ENCODE measurements around the gene ASTN2. TPM values are rescaled to one million over a fixed set of nuclear protein-coding genes. Genes with fewer than 3 reads are reported as not detected.

ASTN2 gene
- total RNA-seq, 4 donors from 2014 or later, result 0.94 to 5.6 (median 3.7) TPM

DNA sequence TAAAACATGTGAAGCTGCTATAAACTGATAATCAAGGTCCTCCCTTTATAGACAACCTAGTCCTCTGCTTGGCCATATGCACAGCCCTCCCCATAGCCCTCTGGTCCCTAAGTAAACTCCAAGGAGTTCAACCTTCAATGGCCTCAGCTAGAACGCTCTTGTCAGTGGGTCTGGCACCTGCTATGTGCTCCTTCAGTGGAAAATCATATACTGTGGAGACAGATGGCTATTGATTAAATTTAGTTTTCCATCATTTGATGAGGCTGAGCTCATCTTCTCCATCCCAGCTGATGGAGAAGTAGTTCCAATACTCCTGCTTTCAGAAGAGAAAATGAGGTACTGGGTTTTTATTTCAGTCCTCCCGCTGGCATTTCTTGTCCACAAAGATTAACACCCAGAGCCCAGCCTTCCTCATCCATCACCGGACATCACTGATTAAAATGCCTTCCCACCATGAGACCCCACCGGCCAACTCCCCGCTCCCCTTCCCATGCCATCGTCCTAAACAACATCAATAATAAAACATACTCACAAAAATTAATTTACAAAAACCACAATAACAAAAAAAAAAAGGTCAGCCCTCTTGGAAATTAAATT, 593.1 kb downstream of the ASTN2 start:
- no peaks in the 10 kb centered on the region for H3K36me3 ChIP-seq
- WGBS, 2 donors, result 79 to 90% methylated on average over 6 of the region's 6 CpGs
- intact Hi-C loops (cut with DNase I), result no loop called here
- no peaks in the 10 kb centered on the region for H3K9me3 ChIP-seq
- no peaks in the 10 kb centered on the region for H3K4me1 ChIP-seq
- DNase-seq, result no peak
- H3K27me3 ChIP-seq, result no peaks in the 10 kb centered on the region
- no peak overlapping the region for H3K27ac ChIP-seq
- H3K4me3 ChIP-seq (replicated peaks in 1 of 3), result no peak overlapping the region
- no peak for TF ChIP-seq POLR2A (IDR thresholded peaks at IDR 0.05)
- TF ChIP-seq, protein P1, sequence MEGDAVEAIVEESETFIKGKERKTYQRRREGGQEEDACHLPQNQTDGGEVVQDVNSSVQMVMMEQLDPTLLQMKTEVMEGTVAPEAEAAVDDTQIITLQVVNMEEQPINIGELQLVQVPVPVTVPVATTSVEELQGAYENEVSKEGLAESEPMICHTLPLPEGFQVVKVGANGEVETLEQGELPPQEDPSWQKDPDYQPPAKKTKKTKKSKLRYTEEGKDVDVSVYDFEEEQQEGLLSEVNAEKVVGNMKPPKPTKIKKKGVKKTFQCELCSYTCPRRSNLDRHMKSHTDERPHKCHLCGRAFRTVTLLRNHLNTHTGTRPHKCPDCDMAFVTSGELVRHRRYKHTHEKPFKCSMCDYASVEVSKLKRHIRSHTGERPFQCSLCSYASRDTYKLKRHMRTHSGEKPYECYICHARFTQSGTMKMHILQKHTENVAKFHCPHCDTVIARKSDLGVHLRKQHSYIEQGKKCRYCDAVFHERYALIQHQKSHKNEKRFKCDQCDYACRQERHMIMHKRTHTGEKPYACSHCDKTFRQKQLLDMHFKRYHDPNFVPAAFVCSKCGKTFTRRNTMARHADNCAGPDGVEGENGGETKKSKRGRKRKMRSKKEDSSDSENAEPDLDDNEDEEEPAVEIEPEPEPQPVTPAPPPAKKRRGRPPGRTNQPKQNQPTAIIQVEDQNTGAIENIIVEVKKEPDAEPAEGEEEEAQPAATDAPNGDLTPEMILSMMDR (IDR thresholded peaks at IDR 0.05), result no peak

DNA sequence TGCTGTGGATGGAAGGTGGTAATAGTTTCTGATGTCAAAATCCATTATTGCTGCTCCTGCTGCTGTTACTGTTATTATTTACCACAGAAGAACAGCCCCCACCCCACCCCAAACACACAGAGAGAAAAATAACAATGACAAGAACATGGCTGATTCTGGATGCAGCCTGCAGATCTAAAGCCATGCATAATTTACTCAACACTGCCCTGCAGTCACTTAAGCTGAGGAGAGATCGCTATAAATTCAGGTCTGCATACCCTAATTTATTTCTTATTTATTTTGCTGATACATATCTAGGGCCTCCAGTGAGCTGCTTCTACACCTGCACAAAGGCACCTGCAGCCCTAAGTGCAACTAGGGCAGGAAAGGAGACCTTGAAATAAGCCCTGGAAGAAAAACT, 595.7 kb downstream of the ASTN2 start:
- no peak for DNase-seq
- Histone ChIP-seq H3K9me3 (no peaks in the 10 kb centered on the region), H3K4me3 (replicated peaks in 1 of 3) (no peak overlapping the region), H3K36me3 (no peaks in the 10 kb centered on the region), H3K4me1 (no peaks in the 10 kb centered on the region), H3K27ac (no peak overlapping the region), H3K27me3 (no peaks in the 10 kb centered on the region)
- intact Hi-C loops (cut with DNase I), result no loop called here
- WGBS, 2 donors, result 67 to 73% methylated on average over 1 of the region's 1 CpG
- no peak for TF ChIP-seq POLR2A (IDR thresholded peaks at IDR 0.05)
- TF ChIP-seq, protein P1 (IDR thresholded peaks at IDR 0.05), result no peak

DNA sequence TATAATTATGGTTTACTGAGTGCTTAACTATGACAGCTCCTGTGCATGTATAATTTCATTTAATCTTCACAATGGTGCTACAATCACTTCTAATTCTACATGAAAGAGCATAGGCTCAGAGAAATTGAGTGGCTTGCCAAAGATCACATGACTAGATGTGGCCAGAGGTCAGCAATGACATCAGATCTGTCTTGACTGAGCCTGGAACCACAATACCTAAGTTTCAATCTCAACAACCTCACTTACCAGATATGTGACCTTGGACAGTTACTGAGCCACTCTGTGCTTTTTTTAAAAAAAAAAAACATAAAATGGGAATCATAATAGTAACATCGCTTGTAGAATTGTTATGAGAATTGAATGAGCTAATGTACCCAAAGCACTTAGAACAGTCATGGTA, 597.1 kb downstream of the ASTN2 start:
- Histone ChIP-seq H3K4me1 (no peaks in the 10 kb centered on the region), H3K4me3 (replicated peaks in 1 of 3) (no peak overlapping the region), H3K27me3 (no peaks in the 10 kb centered on the region), H3K9me3 (no peaks in the 10 kb centered on the region), H3K27ac (no peak overlapping the region), H3K36me3 (no peaks in the 10 kb centered on the region)
- TF ChIP-seq, protein P1 (IDR thresholded peaks at IDR 0.05), result no peak
- TF ChIP-seq POLR2A (IDR thresholded peaks at IDR 0.05), result no peak
- intact Hi-C loops (cut with DNase I), result no loop called here
- 61 to 79% methylated on average over 1 of the region's 1 CpG for WGBS, 2 donors
- no peak for DNase-seq

DNA sequence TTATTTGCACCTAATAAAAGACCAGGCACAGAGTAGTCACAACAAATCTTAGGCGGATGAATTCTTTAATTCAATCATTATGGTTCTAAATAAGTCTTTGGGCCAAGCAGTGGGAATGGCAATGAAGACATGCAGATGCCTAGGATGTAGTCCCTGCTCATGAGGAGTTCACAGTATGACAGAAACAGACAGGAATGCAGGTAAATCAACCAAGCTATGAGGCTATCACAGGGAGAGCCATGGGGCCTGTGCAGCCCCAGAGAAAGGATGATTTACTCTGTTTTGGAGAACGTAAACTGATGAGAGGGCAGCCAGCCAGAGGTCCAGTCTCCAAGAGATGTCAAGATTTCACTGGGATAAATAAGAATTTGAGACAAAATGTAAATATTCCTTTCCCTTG, 598.4 kb downstream of the ASTN2 start:
- no peak overlapping the region for H3K4me3 ChIP-seq (replicated peaks in 1 of 3)
- WGBS, 2 donors, result 86 to 88% methylated on average over 2 of the region's 2 CpGs
- H3K27ac ChIP-seq, result no peak overlapping the region
- intact Hi-C loops (cut with DNase I), result no loop called here
- no peaks in the 10 kb centered on the region for H3K4me1 ChIP-seq
- H3K36me3 ChIP-seq, result no peaks in the 10 kb centered on the region
- no peak for DNase-seq
- no peaks in the 10 kb centered on the region for H3K9me3 ChIP-seq
- TF ChIP-seq POLR2A (IDR thresholded peaks at IDR 0.05), result no peak
- TF ChIP-seq, protein P1 (IDR thresholded peaks at IDR 0.05), result no peak
- H3K27me3 ChIP-seq, result no peaks in the 10 kb centered on the region

DNA sequence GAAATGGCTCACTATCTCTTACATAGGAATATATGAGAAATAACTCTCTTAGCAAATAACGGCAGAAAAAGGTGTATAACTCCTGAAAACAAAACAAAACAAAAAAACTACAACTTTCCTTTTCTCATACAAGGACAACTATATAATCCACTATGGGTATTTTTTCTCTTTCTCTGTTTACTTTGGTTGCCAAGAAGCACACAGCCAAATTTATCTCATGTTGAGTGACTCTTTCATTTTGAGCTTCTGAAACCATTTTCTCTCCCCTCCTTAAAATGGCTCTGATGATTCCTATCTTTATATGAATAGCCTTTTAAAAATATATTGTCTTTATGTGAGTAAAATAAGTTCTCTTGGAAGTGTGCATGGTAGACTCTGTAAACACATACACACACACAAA, 599.0 kb downstream of the ASTN2 start:
- no peaks in the 10 kb centered on the region for H3K27me3 ChIP-seq
- intact Hi-C loops (cut with DNase I), result no loop called here
- no peaks in the 10 kb centered on the region for H3K4me1 ChIP-seq
- WGBS, 2 donors, result 79 to 83% methylated on average over 1 of the region's 1 CpG
- H3K27ac ChIP-seq, result no peak overlapping the region
- DNase-seq, result no peak
- no peaks in the 10 kb centered on the region for H3K36me3 ChIP-seq
- no peak overlapping the region for H3K4me3 ChIP-seq (replicated peaks in 1 of 3)
- TF ChIP-seq, protein P1 (IDR thresholded peaks at IDR 0.05), result no peak
- no peak for TF ChIP-seq POLR2A (IDR thresholded peaks at IDR 0.05)
- H3K9me3 ChIP-seq, result no peaks in the 10 kb centered on the region

Measured in thyroid gland (tissue), 4 donors.